MV-4-11 (cell line): Measurements from ENCODE around the gene ADSS2.
"Not testable (repeated sequence)": the region's sequence is repeated elsewhere in the genome, so short reads cannot be mapped to it uniquely, and the experiment has no call there.

Experiments
- DNase-seq: peaks from one replicate; lab custom pipeline; 2025; lab: John Stamatoyannopoulos, UW

Gene ADSS2

GRCh38 chr1:244451539-244451950 lies at the start of gene ADSS2:
TSS of gene ADSS2 (minus strand) at chr1:244451909. CDS start at chr1:244451817, 92 bp downstream.
- no peak for DNase-seq

- DNase-seq, result not testable (repeated sequence)
These were observed 48.8 kb upstream of the ADSS2 start for GRCh38 chr1:244500515-244500914.

- not testable (repeated sequence) for DNase-seq
These were observed 47.8 kb upstream of the ADSS2 start for GRCh38 chr1:244499484-244499883.

- DNase-seq, result no peak
These were observed 46.1 kb upstream of the ADSS2 start for GRCh38 chr1:244497805-244498204.

GRCh38 chr1:244496186-244496585 lies 44.5 kb upstream of the ADSS2 start:
- no peak for DNase-seq

- DNase-seq, result no peak
These were observed 42.9 kb upstream of the ADSS2 start for GRCh38 chr1:244494653-244495052.

- not testable (repeated sequence) for DNase-seq
These were observed 33.3 kb upstream of the ADSS2 start for GRCh38 chr1:244484971-244485370.

- DNase-seq, result no peak
These were observed 21.4 kb upstream of the ADSS2 start for GRCh38 chr1:244473059-244473605.

GRCh38 chr1:244466724-244467123 lies 15.0 kb upstream of the ADSS2 start:
- no peak for DNase-seq

- peak; percentile 70 for DNase-seq
These were observed 9.7 kb upstream of the ADSS2 start, which contains the start of gene CATSPERE for GRCh38 chr1:244461245-244462071. TSS of gene CATSPERE (plus strand) at chr1:244461273. CDS start at chr1:244461430, 157 bp downstream.

- peak; percentile 33 for DNase-seq
These were observed 8.5 kb upstream of the ADSS2 start for GRCh38 chr1:244460197-244460596.

- no peak for DNase-seq
These were observed 7.1 kb upstream of the ADSS2 start for GRCh38 chr1:244458781-244459180.

GRCh38 chr1:244456586-244456985 lies 4.9 kb upstream of the ADSS2 start:
- DNase-seq, result no peak

- DNase-seq, result no peak
These were observed 2.7 kb upstream of the ADSS2 start for GRCh38 chr1:244454412-244454811.

GRCh38 chr1:244451951-244452795 lies 464 bp upstream of the ADSS2 start:
- peak; percentile 99 for DNase-seq

- DNase-seq, result peak; percentile 38
These were observed 841 bp downstream of the ADSS2 start for GRCh38 chr1:244450597-244451538.

- no peak for DNase-seq
These were observed 1.7 kb downstream of the ADSS2 start for GRCh38 chr1:244449936-244450508.

GRCh38 chr1:244448279-244449036 lies 3.3 kb downstream of the ADSS2 start:
- DNase-seq, result no peak

GRCh38 chr1:244447552-244447951 lies 4.2 kb downstream of the ADSS2 start:
- no peak for DNase-seq

- DNase-seq, result no peak
These were observed 4.7 kb downstream of the ADSS2 start for GRCh38 chr1:244447024-244447423.
